ENCODE data around the gene PRMT1.

Gene PRMT1

DNA sequence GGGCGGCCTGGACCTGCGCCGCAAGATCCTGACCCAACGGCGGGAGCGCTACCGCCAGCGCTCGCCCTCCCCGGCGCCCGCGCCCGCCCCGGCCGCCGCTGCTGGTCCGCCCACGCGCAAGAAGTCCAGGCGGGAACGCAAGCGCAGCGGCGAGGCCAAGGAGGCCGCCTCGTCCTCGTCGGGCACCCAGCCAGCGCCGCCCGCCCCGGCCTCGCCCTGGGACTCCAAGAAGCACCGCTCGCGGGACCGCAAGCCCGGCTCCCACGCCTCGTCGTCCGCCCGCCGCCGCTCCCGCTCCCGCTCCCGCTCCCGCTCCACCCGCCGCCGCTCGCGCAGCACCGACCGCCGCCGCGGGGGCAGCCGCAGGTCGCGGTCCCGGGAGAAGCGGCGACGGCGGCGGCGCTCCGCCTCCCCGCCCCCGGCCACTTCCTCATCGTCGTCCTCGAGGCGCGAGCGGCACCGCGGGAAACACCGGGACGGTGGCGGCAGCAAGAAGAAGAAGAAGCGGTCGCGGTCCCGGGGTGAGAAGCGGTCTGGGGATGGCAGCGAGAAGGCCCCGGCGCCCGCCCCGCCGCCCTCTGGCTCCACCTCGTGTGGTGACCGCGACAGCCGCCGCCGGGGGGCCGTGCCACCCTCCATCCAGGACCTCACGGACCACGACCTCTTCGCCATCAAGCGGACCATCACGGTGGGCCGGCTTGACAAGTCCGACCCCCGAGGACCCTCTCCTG, 25.1 kb upstream of the PRMT1 start:
- DNase-seq, result no peak

DNA sequence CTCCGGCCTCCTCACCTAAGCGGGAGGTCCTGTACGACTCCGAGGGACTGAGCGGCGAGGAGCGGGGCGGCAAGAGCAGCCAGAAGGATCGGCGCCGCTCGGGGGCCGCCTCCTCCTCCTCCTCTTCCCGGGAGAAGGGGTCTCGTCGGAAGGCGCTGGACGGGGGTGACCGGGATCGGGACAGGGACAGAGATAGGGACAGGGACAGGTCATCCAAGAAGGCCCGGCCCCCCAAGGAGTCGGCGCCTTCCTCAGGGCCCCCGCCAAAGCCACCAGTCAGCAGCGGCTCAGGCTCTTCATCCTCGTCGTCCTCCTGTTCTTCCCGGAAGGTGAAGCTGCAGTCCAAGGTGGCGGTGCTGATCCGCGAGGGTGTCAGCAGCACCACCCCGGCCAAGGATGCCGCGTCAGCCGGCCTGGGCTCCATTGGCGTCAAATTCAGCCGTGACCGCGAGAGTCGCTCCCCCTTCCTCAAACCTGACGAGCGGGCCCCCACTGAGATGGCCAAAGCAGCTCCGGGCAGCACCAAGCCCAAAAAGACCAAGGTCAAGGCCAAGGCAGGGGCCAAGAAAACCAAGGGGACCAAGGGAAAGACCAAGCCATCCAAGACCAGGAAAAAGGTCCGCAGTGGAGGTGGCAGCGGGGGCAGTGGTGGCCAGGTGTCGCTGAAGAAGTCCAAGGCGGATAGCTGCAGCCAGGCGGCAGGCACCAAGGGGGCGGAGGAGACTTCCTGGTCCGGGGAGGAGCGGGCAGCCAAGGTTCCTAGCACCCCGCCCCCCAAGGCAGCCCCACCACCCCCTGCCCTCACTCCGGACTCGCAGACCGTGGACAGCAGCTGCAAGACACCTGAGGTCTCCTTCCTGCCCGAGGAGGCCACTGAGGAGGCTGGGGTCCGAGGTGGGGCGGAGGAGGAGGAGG, 24.3 kb upstream of the PRMT1 start:
- no peak for DNase-seq

DNA sequence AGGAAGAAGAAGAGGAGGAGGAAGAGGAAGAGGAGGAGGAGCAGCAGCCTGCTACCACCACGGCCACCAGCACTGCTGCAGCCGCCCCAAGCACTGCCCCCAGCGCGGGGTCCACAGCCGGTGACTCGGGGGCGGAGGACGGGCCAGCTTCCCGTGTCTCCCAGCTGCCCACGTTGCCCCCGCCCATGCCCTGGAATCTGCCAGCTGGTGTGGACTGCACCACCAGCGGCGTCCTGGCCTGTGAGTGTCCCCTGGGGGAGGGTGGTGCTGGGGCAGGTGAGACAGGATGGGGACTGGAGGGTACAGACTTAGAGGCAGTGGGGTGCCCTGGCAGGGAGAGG, 23.6 kb upstream of the PRMT1 start:
- DNase-seq, result no peak

DNA sequence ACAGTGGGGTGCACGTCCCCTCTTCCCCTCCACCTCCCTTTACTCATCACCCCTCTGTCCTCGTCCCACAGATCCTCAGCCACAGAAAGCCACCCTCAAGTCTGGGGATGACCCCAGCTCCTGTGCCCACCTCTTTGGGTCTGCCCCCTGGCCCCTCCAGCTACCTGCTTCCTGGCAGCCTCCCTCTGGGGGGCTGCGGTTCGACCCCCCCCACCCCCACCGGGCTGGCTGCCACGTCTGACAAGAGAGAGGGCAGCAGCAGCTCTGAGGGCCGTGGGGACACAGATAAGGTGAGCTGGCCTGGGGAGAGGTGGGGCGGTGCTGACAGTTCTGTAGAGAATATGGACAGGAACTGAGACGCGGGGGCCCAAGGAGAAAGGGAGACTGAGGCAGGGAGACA, 22.5 kb upstream of the PRMT1 start:
- DNase-seq, result no peak

DNA sequence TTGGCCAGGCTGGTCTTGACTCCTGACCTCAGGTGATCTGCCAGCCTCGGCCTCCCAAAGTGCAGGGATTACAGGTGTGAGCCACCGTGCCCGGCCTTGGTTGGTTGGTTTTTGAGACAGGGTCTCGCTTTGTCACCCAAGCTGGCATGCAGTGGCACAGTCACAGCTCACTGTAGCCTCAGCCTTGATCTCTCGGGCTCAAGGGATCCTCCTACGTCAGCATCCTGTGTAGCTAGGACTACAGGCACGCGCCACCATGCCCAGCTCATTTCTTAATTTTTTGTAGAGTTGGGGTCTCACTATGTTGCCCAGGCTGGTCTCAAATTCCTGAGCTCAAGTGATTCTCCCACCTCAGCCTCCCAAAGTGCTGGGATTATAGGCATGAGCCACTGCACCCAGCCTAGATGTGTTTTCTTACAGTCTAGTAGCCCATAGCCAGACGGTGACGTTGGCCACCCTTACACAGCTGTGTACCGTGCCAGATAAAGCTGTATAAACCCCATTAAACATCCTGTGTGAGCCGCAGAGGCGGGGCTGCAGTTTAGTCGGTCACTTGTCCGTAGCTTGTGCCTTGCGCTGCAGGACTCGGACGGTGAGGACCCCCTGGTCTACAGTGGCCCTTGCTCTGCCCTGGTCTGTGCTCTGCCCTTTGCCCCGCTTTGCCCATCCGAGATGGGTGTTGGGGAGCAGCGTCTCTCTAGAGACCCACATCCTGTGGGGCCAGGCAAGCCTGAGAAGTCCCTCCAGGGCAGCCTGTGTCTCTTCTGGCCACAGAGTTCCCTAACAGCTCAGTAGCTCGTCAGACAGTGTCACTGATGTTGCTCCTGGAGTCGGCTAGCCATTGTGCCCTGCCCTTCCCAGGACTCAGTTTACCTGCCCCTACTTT, 21.3 kb upstream of the PRMT1 start:
- DNase-seq, result no peak

DNA sequence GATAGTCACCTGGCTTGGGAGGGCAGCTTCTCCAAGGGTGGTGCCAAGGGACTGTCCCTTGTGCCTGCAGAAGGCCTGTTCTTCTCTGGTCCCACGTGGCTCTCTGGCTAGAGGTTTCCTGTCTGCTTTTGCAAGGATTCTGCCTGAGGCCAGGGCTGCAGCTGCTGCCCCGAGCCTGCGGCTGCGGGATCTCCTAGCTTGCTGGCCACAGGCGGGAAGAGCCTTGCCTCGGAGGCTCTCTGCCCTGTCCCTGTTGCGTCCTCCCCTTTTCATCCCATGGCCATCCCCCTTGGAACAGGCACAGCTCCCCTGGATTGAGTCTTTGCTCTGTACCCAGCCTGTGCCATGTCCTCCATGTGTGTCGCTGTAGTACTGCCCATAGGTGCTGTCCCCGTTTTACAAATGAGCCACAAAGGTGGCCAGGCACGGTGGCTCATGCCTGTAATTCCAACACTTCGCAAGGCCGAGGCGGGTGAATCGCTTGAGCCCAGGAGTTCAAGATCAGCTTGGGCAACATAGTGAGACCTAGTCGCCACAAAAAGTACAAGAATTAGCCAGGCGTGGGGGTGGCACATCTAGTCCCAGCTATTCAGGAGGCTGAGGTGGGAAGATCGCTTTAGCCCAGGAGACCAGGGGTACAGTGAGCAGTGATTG, 20.5 kb upstream of the PRMT1 start:
- no peak for DNase-seq

DNA sequence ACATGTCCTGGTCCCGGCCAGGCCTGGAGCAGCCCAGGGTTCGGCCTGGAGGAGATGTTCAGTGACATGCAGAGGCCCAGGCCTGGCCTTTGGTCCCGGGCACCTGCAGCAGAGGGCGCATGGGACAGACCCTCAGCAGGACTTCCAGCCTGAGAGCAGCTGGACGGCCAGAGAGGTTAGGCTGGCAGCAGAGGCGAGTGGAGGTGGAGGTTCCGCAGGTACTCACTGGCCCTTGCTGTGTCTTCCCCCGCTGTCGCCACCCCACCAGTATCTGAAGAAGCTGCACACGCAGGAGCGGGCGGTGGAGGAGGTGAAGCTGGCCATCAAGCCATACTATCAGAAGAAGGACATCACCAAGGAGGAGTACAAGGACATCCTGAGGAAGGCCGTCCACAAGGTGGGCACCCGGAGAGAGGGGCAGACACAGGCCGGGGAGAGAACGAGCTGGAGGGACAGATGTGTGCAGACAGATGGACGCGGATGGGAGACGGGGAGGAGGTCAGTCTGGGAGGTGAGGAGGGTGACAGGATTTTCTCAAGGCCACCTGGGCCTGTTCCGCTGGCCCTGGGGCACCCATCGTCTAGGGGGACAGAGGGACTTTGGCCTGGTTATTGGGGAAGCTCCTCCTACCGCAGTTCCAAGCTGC, 19.5 kb upstream of the PRMT1 start:
- no peak for DNase-seq

DNA sequence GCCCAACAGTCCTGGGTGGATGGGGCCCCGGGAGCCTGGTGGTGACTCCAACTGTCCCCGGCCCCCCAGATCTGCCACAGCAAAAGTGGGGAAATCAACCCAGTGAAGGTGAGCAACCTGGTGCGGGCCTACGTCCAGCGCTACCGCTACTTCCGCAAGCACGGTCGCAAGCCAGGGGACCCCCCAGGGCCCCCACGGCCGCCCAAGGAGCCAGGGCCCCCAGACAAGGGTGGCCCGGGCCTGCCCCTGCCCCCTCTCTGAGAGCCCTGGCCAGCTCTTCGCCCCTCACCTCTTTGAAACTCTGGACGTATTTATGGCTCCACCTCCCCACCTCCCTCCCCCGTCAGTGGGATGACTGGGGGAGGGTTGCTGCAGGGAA, 18.9 kb upstream of the PRMT1 start:
- no peak for DNase-seq

DNA sequence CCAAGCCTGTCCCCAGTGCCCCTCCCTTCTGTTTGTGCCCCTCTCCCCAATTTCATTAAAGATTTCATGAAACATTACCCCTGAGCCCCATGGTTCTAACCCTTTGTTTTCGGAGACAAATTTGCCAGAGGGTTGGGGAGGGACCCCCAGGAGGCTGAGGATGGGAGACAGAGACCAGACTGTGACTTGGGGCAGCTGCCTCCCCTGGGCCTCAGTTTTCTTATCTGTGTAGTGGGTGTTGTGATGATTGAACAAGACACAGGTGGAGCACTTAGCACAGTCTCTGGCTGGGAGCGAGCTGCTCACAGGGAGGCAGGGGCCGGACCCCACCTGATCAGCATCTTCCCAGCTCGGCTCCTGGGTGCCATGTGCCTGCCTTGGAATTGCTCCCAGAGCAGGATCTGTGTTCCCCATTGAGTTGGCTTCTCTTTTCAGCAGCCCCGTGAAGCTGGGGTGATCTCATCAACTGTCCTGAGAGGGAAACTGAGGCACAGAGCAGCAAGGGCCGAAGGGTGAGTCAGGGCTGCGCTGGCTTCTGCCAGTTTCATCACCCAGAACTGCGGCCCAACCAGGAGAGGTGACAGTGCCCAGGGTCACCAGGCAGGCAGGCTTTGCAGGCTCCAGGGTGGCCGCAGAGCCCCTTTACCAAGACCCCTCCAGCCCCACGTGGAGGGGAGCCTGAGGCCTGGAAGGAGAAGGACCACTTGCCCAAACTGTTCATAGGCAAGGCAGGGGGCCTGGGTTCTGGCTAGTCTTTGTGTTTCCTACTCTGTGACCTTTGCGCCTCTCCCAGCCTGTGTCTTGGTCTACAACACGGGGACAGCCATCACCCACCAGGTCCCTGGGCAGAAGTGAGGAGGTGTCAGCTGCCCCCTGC, 18.3 kb upstream of the PRMT1 start:
- no peak for DNase-seq

DNA sequence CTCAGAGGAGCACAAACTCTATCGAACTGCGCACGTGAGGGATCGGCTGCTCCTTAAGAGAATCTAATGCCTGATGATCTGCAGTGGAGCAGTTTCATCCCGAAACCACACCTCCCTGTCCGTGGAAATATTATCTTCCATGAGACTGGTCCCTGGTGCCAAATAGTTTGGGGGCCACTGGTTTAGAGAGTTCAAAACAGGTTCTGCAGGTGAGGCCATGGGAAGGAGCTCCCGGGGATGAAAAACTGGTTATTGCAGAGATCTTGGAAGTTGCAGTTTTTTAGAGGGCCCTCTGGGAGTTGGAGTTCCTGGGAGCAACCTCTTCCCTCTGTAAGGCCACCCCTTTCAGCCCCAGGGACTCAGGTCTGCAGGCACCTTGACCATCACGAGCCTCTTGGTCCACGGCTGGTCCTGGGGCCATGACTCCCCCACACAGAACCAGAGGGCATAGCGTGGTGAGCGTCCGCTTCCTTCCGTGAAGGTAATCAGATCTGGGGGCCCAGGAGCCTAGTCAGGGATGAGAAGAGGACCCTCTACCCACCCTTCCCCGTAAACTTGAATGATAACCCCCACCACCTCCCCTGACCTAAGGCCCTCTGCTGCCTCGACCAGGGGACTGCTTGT, 16.6 kb upstream of the PRMT1 start:
- DNase-seq, result no peak

DNA sequence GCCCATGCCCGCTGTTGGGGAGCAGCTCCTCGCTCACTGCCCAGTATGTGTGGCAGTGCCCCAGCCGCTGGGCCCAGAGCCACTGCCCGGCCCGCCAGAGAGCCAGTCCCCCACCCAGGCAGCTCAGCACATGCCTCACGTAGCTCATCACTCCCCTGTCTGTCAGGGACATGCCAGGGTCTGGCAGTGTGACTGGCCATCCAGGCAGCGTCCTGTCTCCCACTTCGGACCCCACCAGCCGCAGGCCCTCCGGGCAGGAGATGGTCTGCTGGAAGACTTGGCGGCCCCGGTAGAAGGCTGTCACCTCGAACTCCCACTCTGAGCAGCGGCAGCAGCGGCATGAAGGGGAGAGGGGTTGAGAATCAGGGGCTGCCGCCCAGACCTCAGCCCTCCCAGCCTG, 15.1 kb upstream of the PRMT1 start:
- no peak for DNase-seq

DNA sequence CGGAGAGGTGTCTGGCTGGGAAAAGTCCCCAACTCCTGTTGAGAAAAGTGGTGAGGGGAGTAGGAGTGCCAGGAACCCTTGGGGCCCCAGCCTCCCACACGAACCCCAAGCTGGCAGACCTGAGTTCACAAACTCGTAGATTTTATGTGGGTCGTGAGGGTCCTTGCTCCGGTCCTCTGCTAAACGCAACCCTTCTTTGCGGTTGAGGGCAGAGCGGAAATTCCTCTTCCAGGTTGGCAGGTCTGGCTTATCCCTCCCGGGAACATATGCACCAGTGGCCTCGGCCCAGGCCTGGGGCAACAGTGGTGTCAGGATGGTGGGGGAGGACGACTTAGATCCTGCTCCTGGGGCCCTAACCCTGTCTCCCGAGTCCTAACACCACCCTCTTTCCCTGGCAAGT, 13.8 kb upstream of the PRMT1 start:
- DNase-seq, result no peak

DNA sequence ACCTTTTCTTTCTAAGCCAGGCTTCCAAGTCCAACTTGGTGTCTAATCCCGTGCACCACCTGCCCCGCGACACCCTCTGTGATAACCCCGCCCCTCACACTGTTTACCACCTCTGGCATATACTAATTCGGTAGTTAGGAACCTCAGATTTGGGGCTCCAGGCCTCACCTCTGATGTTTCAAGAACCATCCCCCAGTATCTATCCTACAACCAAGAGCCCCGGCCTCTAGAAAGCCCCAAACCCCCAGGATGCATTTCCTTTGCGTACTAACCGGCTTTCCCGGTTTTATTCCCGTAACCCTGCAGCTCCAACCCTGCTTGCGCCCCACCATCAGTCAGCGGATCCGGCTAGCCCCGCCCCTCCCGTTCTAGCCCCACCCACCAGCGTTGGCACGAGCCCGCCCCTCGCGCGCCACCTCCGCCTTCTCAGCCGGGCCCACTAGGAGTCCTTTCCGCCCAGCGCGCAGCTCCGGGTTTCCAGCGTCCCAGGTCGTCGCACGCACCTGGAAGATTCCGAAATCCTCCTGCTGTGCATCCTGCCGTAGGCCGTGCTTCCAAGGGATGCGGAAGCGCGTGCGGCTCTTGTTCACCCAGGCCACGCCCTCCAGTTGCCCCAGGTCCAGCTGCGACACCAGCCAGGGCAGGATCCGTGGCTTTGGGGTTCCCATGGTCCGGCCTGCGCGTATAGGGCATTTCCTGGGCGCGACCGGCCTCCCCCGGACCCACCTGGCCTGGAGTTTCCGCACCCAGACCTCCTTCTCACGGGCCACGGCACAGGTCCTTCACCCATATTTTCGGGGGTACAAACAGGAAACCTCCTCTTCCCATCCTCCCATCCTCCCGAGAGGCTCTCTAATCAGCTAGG, 12.7 kb upstream of the PRMT1 start:
- DNase-seq, result peak; percentile 96

DNA sequence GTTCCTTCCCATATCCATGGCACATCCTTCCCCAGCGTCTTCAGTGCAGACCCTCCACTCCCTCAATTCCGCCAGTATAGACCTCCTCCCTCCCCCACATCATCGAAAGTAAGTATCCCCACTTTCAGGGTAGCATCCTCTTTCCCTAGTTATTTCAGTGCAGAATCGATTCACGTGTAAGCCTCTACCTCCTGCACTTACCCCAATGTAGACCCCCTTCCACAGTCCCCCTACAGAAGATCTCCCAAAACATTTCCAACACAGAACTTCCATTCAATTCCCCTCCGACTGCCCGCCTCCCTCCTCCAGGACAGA, 12.1 kb upstream of the PRMT1 start:
- DNase-seq, result no peak

DNA sequence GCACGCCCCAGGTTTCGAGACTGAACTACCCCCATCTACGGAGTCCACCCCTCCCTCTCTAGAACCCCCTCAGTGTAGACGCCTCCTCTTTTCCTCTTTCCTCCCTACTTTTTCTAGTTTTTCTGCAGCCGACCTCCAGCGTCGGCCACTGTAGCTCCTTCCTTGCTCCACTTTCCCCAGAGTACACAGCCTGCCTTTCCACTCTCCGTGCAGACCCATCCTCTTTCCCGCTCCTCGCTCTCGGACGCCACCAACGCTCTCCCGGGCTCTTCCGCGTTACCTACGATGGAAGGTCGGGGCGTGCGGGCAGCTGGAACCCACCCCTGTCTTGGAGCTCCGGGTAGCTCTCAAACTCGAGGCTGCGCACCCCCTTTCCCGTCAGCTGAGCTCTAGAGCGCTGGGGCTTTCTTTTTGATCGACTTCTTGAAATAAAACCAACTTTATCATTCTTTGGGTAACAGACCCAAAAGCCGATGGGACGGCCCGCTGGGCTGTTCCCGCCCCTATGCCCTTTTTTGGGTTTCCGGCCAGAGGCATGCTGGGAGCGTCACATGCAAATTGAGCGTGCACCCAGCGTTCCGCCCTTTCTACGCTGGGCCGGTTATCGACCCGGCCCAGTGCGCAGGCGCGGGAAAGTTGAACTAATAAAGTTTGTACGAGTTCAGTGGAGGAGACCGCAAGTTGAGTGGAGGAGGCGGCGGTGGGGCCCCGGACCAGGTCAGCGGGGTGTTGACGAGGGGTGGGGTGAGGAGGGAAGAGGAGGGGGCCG, 11.5 kb upstream of the PRMT1 start, which contains the start of the genes BCL2L12 and IRF3:
Gene BCL2L12 (plus strand): TSS at position 583 of the 769 bp plus-strand sequence. CDS start 760 bp downstream, outside the sequence.
Gene IRF3 (minus strand): TSS at position 507 of the 769 bp plus-strand sequence. CDS start 1,019 bp downstream, outside the sequence.
- peak; percentile 100 for DNase-seq

DNA sequence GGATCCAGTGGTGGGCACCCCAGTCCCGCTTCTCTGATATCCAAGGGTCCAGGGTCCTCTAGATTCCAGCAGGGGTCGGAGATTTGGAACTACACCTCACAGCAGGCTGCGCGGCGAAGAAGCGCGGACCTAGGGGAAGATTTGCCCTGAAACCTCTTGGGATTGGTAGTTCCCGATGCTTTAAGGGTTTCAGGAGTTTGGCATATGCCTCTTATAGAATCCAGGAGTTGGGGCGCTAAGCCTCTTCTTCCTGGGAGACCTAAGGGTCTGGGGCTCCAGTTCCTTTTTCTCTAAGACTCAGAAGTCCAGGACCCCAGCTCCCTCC, 11.0 kb upstream of the PRMT1 start:
- DNase-seq, result no peak

DNA sequence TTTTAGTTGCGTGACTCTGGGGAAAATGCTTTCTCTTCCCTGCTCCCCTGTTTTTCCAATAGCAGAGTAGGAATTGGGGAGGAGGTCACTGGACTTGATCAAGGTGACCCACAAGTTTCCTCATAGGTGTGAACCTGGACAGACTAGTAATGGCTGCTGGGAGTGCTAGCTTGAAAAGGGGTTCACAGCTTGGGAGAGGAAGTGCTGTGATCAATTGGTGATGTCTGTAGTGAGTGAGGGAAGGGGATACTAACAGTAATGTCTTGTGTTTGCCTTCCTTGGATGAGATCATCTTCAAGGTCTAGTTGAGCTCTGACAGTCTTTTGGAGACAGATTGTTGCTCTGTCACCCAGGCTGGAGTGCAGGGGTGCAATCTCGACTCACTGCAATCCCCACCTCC, 9.6 kb upstream of the PRMT1 start:
- no peak for DNase-seq

DNA sequence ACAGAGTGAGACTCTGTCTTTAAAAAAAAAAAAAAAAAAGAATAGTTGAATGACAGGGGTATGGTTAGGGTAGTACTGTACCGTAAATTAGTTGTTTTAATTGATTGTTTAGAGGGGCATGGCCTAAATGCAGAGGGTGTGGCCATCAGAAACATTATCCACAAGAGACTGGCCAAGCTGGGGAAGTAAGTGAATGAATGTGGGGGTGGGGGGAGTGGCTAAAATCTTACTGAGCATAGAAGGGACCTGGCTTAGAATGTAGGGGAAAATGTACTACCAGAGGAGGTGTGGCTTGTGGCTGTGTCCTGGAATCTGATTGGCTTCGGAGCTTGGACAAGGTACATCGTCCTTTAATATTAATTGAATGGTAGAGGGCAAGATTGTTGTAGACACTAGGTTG, 7.6 kb upstream of the PRMT1 start:
- DNase-seq, result no peak
